H9 (cell line): ENCODE data around the gene FNIP2. TPM values are rescaled to one million over a fixed set of nuclear protein-coding genes. Genes with fewer than 3 reads are reported as not detected.

Source experiments
- DNase-seq: peaks from one replicate; pipeline ENCODE4 v3.0.0-alpha.2; 2017
- H2AFZ ChIP-seq: one replicate; pipeline ENCODE4 v1.6.1; 2013; ENCODE audit warnings: mild to moderate bottlenecking, low read length, control low read depth, moderate library complexity
- H2AK5ac ChIP-seq: 2 replicates; pipeline ENCODE4 v1.6.1; 2013; ENCODE audit warnings: low read length, control low read depth, mixed read lengths; ENCODE audit not compliant: insufficient read length
- H2BK120ac ChIP-seq: one replicate; pipeline ENCODE4 v1.6.1; 2013; ENCODE audit warnings: low read depth, mild to moderate bottlenecking, low read length, control low read depth, inconsistent platforms; ENCODE audit not compliant: poor library complexity, severe bottlenecking
- H2BK12ac ChIP-seq: 2 replicates; pipeline ENCODE4 v1.6.1; 2013; ENCODE audit warnings: low read length, control low read depth, mixed read lengths, low read depth; ENCODE audit not compliant: insufficient read length
- H2BK15ac ChIP-seq: 2 replicates; pipeline ENCODE4 v1.6.1; 2013; ENCODE audit warnings: low read depth, low read length, control low read depth
- H2BK20ac ChIP-seq: one replicate; pipeline ENCODE4 v1.6.1; 2013; ENCODE audit warnings: low read depth, mild to moderate bottlenecking, low read length, control low read depth, inconsistent platforms; ENCODE audit not compliant: poor library complexity, severe bottlenecking
- H2BK5ac ChIP-seq: 2 replicates; pipeline ENCODE4 v1.6.1; 2013; ENCODE audit warnings: low read length, control low read depth, mixed read lengths; ENCODE audit not compliant: insufficient read length
- H3K14ac ChIP-seq: 2 replicates; pipeline ENCODE4 v1.6.1; 2013; ENCODE audit warnings: low read length, control low read depth; ENCODE audit not compliant: insufficient read depth
- H3K18ac ChIP-seq: 2 replicates; pipeline ENCODE4 v1.6.1; 2013; ENCODE audit warnings: low read depth, mild to moderate bottlenecking, mixed read lengths, low read length, control low read depth; ENCODE audit not compliant: insufficient read length
- H3K23ac ChIP-seq: 2 replicates; pipeline ENCODE4 v1.6.1; 2013; ENCODE audit warnings: low read length, control low read depth, mixed read lengths, low read depth; ENCODE audit not compliant: insufficient read length
- H3K23me2 ChIP-seq: 2 replicates; pipeline ENCODE4 v1.6.1; 2013; ENCODE audit warnings: low read depth, mild to moderate bottlenecking, mixed read lengths, low read length, control low read depth; ENCODE audit not compliant: insufficient read length, poor library complexity, severe bottlenecking
- H3K27ac ChIP-seq: 2 replicates; pipeline ENCODE4 v1.5.1; 2013; ENCODE audit warnings: low read length, control low read depth, mixed read lengths, low read depth; ENCODE audit not compliant: insufficient read length
- H3K27me3 ChIP-seq: 2 replicates; pipeline ENCODE4 v1.6.1; 2013; ENCODE audit warnings: low read length, control low read depth, inconsistent platforms; ENCODE audit not compliant: insufficient read depth
- H3K4ac ChIP-seq: 2 replicates; pipeline ENCODE4 v1.6.1; 2013; ENCODE audit warnings: low read depth, mild to moderate bottlenecking, control low read depth, inconsistent platforms, low read length, moderate library complexity
- H3K4me1 ChIP-seq: 2 replicates; pipeline ENCODE4 v1.6.1; 2013; ENCODE audit warnings: low read length, control low read depth, inconsistent platforms; ENCODE audit not compliant: insufficient read depth
- H3K4me2 ChIP-seq: 2 replicates; pipeline ENCODE4 v1.6.1; 2013; ENCODE audit warnings: low read length, control low read depth, mixed read lengths; ENCODE audit not compliant: insufficient read length, insufficient read depth
- H3K56ac ChIP-seq: 2 replicates; pipeline ENCODE4 v1.6.1; 2013; ENCODE audit warnings: low read depth, mild to moderate bottlenecking, mixed read lengths, low read length, control low read depth; ENCODE audit not compliant: insufficient read length
- H3K79me1 ChIP-seq: 2 replicates; pipeline ENCODE4 v1.6.1; 2013; ENCODE audit warnings: low read depth, mild to moderate bottlenecking, moderate library complexity, low read length, control low read depth, inconsistent platforms; ENCODE audit not compliant: insufficient read depth, poor library complexity, severe bottlenecking
- H3K79me2 ChIP-seq: 2 replicates; pipeline ENCODE4 v1.6.1; 2013; ENCODE audit warnings: low read length, control low read depth, inconsistent platforms; ENCODE audit not compliant: insufficient read depth
- H3K9ac ChIP-seq: 2 replicates; pipeline ENCODE4 v1.6.1; 2013; ENCODE audit warnings: low read length, control low read depth, mixed read lengths; ENCODE audit not compliant: insufficient read length; ENCODE audit errors: extremely low read depth
- H3K9me3 ChIP-seq: one replicate; pipeline ENCODE4 v1.6.1; 2013; ENCODE audit warnings: low read depth, low read length, inconsistent platforms; ENCODE audit not compliant: control insufficient read depth
- H3T11ph ChIP-seq: one replicate; pipeline ENCODE4 v1.6.1; 2013; ENCODE audit warnings: mild to moderate bottlenecking, low read length, control low read depth, inconsistent platforms
- H4K20me1 ChIP-seq: one replicate; pipeline ENCODE4 v1.6.1; 2013; ENCODE audit not compliant: control insufficient read depth, insufficient read length, insufficient read depth
- H4K5ac ChIP-seq: 2 replicates; pipeline ENCODE4 v1.6.1; 2013; ENCODE audit warnings: low read depth, mild to moderate bottlenecking, mixed read lengths, low read length, control low read depth; ENCODE audit not compliant: insufficient read length
- H4K8ac ChIP-seq: replicated peaks from 2 replicates; pipeline ENCODE4 v1.6.1; 2013; ENCODE audit warnings: low read length, control low read depth, mixed read lengths, low read depth; ENCODE audit not compliant: insufficient read length
- H4K91ac ChIP-seq: 2 replicates; pipeline ENCODE4 v1.6.1; 2013; ENCODE audit warnings: low read depth, mild to moderate bottlenecking, moderate library complexity, mixed read lengths, low read length, control low read depth; ENCODE audit not compliant: insufficient read length
- H3K27ac Mint-ChIP-seq, 3 experiments: 2 replicates in 2 of 3; 3 replicates in 1 of 3; pipeline ENCODE4 v1.8.0; 2020 to 2021; ENCODE audit warnings: mixed read lengths in 3 of 3, mild to moderate bottlenecking in 1 of 3, moderate library complexity in 1 of 3
- H3K27me3 Mint-ChIP-seq: 2 replicates; pipeline ENCODE4 v1.8.0; 2021; ENCODE audit warnings: low read depth, mild to moderate bottlenecking, moderate library complexity, mixed read lengths
- H3K36me3 Mint-ChIP-seq, 3 experiments: 2 replicates in 2 of 3; 3 replicates in 1 of 3; pipeline ENCODE4 v1.8.0; 2020 to 2021; ENCODE audit warnings: low read depth in 3 of 3, mixed read lengths in 3 of 3; ENCODE audit not compliant: insufficient read depth in 1 of 3
- H3K4me1 Mint-ChIP-seq, 2 experiments: 2 replicates each; pipeline ENCODE4 v1.8.0; 2020; ENCODE audit warnings: mixed read lengths in 2 of 2
- H3K4me3 Mint-ChIP-seq, 2 experiments: 2 replicates in 1 of 2; 3 replicates in 1 of 2; pipeline ENCODE4 v1.8.0; 2020 to 2021; ENCODE audit warnings: mild to moderate bottlenecking in 2 of 2, mixed read lengths in 2 of 2, moderate library complexity in 1 of 2
- H3K9me3 Mint-ChIP-seq, 2 experiments: 2 replicates in 1 of 2; 3 replicates in 1 of 2; pipeline ENCODE4 v1.8.0; 2020; ENCODE audit warnings: mild to moderate bottlenecking in 2 of 2, mixed read lengths in 2 of 2, moderate library complexity in 1 of 2
- whole genome bisulfite sequencing: extraction: QIAGEN DNeasy Blood & Tissue Kit; methylation state at CpG from one replicate; pipeline ENCODE4 v1.1.7; 2013; ENCODE audit warnings: missing lambda C conversion rate, low lambda C conversion rate, mixed read lengths; ENCODE audit not compliant: insufficient read length; ENCODE audit errors: extremely low coverage; 5-methylcytosine and 5-hydroxymethylcytosine counted together
- total RNA-seq: library from RNA; stranded (reverse); gene quantifications from 2 replicates; pipeline ENCODE4 v1.2.1, GENCODE V29; 2021
- TF ChIP-seq, protein P1 (sequence below): fragments of 200-600 bp; sonication (generic); conservative IDR thresholded peaks from 3 replicates; pipeline ENCODE4 v1.8.0; 2021; ENCODE audit warnings: antibody characterized with exemption, mild to moderate bottlenecking

Gene FNIP2
- total RNA-seq, 1 experiment from 2014 or later: 9.6 TPM

DNA sequence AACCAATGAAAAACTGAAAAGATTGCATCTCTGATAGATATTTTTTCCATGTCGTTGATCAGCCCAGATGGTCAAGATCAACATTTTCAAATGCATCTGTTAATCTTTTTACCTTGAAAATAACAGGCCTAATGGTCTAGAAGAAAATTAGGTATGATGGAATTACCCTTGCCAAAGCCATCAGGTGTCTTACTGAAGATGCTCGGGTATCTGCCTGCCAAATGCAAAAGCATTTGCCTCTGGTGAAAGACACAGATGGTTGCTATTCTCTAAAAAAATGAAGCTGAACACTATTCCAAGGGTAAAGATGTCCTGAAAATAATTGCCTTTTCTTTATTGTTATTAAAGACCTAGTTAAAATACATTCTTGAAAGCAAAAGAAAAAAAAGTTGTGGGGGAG is 126.0 kb downstream of the FNIP2 start:
- H3K18ac ChIP-seq: no peak overlapping the region
- H2AK5ac ChIP-seq: no peak overlapping the region
- no peak overlapping the region for H2BK5ac ChIP-seq
- no peaks in the 10 kb centered on the region for H3K9me3 ChIP-seq
- H3K9ac ChIP-seq: no peak overlapping the region
- no peaks in the 10 kb centered on the region for H3K23me2 ChIP-seq
- H3K4me3 Mint-ChIP-seq: no peak overlapping the region
- no peaks in the 10 kb centered on the region for H3K79me1 ChIP-seq
- H2BK120ac ChIP-seq: no peak overlapping the region
- no peaks in the 10 kb centered on the region for H4K20me1 ChIP-seq
- no peak overlapping the region for H3K4me2 ChIP-seq
- no peak overlapping the region for H3K27ac ChIP-seq
- no peaks in the 10 kb centered on the region for H3K27me3 ChIP-seq
- no peak overlapping the region for H4K8ac ChIP-seq
- WGBS: no CpG with 5 or more reads among the region's 2 CpGs
- no peak overlapping the region for H2BK20ac ChIP-seq
- no peaks in the 10 kb centered on the region for H3K79me2 ChIP-seq
- no peak overlapping the region for H3K27ac Mint-ChIP-seq
- H3K4ac ChIP-seq: no peak overlapping the region
- H3K4me1 ChIP-seq: peaks cover 3% of the 10 kb centered on the region; the same call in 1 of the 2 replicates
- H4K91ac ChIP-seq: no peak overlapping the region
- no peaks in the 10 kb centered on the region for H3K27me3 Mint-ChIP-seq
- no peak overlapping the region for H3K14ac ChIP-seq
- no peak for DNase-seq
- peaks cover 4 to 8% of the 10 kb centered on the region in 2 experiments; a peak in 4 of 5 replicates for H3K9me3 Mint-ChIP-seq
- H3K4me1 Mint-ChIP-seq: peaks cover 9 to 13% of the 10 kb centered on the region in 2 experiments
- no peak overlapping the region for H4K5ac ChIP-seq
- no peak overlapping the region for H3K23ac ChIP-seq
- no peak overlapping the region for H2BK15ac ChIP-seq
- no peak overlapping the region for H2AFZ ChIP-seq
- no peak overlapping the region for H3T11ph ChIP-seq
- TF ChIP-seq, protein P1, sequence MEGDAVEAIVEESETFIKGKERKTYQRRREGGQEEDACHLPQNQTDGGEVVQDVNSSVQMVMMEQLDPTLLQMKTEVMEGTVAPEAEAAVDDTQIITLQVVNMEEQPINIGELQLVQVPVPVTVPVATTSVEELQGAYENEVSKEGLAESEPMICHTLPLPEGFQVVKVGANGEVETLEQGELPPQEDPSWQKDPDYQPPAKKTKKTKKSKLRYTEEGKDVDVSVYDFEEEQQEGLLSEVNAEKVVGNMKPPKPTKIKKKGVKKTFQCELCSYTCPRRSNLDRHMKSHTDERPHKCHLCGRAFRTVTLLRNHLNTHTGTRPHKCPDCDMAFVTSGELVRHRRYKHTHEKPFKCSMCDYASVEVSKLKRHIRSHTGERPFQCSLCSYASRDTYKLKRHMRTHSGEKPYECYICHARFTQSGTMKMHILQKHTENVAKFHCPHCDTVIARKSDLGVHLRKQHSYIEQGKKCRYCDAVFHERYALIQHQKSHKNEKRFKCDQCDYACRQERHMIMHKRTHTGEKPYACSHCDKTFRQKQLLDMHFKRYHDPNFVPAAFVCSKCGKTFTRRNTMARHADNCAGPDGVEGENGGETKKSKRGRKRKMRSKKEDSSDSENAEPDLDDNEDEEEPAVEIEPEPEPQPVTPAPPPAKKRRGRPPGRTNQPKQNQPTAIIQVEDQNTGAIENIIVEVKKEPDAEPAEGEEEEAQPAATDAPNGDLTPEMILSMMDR: no peak
- H3K56ac ChIP-seq: no peak overlapping the region
- peaks cover 17 to 21% (median 20%) of the 10 kb centered on the region in 3 experiments; a peak in 6 of 7 replicates for H3K36me3 Mint-ChIP-seq
- H2BK12ac ChIP-seq: no peak overlapping the region
